Kidney (tissue), 14 donors: ENCODE data around the gene PTPRK. TPM values are rescaled to one million over a fixed set of nuclear protein-coding genes. Genes with fewer than 3 reads are reported as not detected.

Experiments used
- DNase-seq, 5 donors: peaks; one replicate each; pipeline ENCODE4 v3.0.0-alpha.2; 2013 to 2020
- FAIRE-seq: peaks from 2 replicates; lab custom pipeline; 2012; peaks lifted over from hg19 to GRCh38; lab: Jason Lieb, UNC
- H3K27ac ChIP-seq, 2 donors: one replicate each; pipeline ENCODE4 v1.7.0; 2013; ENCODE audit warnings: low read depth in 2 of 2, low read length in 2 of 2, inconsistent platforms in 1 of 2
- H3K27me3 ChIP-seq: one replicate; pipeline ENCODE4 v1.7.1; 2013; ENCODE audit warnings: low read length, inconsistent platforms; ENCODE audit not compliant: control insufficient read depth, insufficient read depth
- H3K36me3 ChIP-seq, 3 donors: one replicate each; pipeline versions ENCODE4 v1.7.0 to v1.7.1; 2013; ENCODE audit warnings: low read length in 3 of 3, control low read depth in 1 of 3, inconsistent platforms in 1 of 3; ENCODE audit not compliant: insufficient read depth in 3 of 3, control insufficient read depth in 2 of 3
- H3K4me1 ChIP-seq, 3 donors: one replicate each; pipeline versions ENCODE4 v1.7.0 to v1.7.1; 2013; ENCODE audit warnings: low read length in 3 of 3, inconsistent platforms in 1 of 3, low read depth in 1 of 3; ENCODE audit not compliant: control insufficient read depth in 2 of 3, insufficient read depth in 2 of 3
- H3K4me3 ChIP-seq, 3 donors: one replicate each; pipeline versions ENCODE4 v1.7.0 to v1.8.1; 2013; ENCODE audit warnings: low read length in 3 of 3, control low read depth in 1 of 3, inconsistent platforms in 1 of 3
- H3K9ac ChIP-seq, 3 donors: one replicate each; pipeline versions ENCODE4 v1.7.0 to v1.7.1; 2013; ENCODE audit warnings: low read length in 3 of 3, control low read depth in 1 of 3, inconsistent platforms in 1 of 3
- H3K9me3 ChIP-seq, 3 donors: one replicate each; pipeline versions ENCODE4 v1.7.0 to v1.7.1; 2013; ENCODE audit warnings: low read length in 3 of 3, control low read depth in 1 of 3, inconsistent platforms in 1 of 3; ENCODE audit not compliant: control insufficient read depth in 2 of 3, insufficient read depth in 1 of 3
- intact Hi-C: fragments of 100-400 bp; cut with DNase I; formaldehyde crosslinking; loops from one replicate; pipeline ENCODE4 v1.11.1; 2022
- polyA plus RNA-seq: library from polyadenylated mRNA; stranded (reverse); fragments of 350-450 nt; fragmentation: Illumina TruSeq; extraction: RNeasy Lipid Tissue Mini Kit (QIAGEN cat#74804); gene quantifications from one replicate; pipeline ENCODE4 v1.2.3, GENCODE V29; 2014; ENCODE audit warnings: low read depth, low replicate concordance; ENCODE audit not compliant: insufficient read depth
- total RNA-seq: library from RNA; stranded (reverse); fragmentation: NEBNext Ultra II Directional; extraction: Animal tissue kit (Norgen Biotek cat#: 25700); gene quantifications from one replicate; pipeline ENCODE4 v1.2.1, GENCODE V29; 2021
- TF ChIP-seq, protein P1 (sequence below): IDR thresholded peaks from 3 replicates; pipeline ENCODE4 v1.5.1; 2012; ENCODE audit warnings: mild to moderate bottlenecking, moderate library complexity, borderline replicate concordance; ENCODE audit not compliant: insufficient read depth; ENCODE audit errors: extremely low read depth
- donor health status: control.
- donor health status: control.
- donor health status: control.
- donor health status: control.
- donor health status: control.
- donor health status: DM: yes; HTN: yes; CAD: no.
- donor health status: Normal renal cell carcinoma (clear cell type).

Gene PTPRK
- total and polyA plus RNA-seq, 2 donors from 2014 or later: 9.2 to 72.8 TPM

DNA sequence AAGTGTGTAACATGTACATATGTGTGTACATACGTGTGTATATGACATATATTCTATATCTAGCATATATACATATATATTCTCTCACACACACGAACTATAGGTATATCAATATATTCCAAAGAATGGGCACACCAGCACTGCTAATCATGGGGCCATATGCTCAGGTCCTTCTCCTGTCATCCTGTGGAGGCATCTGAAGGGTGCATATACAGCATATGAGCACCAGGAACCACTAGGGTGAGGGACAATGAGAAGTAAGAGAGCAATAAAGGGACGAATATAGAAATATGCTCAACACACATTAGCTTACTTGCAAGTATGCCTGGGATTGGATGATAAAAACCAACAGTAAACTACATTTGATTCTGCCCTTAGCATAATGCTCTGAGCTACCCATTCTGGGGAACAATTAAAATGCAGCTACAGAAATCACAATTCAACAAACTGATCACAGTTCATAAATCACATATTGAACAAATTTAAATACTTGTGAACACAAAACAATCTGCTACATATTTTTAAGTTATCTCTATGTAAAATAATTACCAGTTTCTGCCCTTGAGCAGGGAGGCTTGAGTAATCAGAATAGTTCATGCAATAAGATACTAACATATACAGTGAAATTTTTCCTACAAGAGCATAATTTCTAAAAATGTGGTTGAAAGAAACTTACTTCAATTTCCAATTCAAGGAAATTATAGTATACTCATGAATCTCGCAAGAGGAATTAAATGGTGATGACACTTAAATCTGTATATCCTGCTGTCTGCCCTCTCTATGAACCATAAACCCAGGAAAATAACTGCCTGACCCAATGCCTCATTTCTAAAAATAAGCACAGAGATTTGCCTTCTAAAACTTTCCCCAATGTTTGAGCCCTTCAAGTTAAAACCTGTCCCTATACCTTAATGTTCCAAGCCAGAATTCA, 347.4 kb downstream of the PTPRK start:
- intact Hi-C loops: no loop called here
- TF ChIP-seq, protein P1, sequence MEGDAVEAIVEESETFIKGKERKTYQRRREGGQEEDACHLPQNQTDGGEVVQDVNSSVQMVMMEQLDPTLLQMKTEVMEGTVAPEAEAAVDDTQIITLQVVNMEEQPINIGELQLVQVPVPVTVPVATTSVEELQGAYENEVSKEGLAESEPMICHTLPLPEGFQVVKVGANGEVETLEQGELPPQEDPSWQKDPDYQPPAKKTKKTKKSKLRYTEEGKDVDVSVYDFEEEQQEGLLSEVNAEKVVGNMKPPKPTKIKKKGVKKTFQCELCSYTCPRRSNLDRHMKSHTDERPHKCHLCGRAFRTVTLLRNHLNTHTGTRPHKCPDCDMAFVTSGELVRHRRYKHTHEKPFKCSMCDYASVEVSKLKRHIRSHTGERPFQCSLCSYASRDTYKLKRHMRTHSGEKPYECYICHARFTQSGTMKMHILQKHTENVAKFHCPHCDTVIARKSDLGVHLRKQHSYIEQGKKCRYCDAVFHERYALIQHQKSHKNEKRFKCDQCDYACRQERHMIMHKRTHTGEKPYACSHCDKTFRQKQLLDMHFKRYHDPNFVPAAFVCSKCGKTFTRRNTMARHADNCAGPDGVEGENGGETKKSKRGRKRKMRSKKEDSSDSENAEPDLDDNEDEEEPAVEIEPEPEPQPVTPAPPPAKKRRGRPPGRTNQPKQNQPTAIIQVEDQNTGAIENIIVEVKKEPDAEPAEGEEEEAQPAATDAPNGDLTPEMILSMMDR: no peak
- FAIRE-seq (no peak), DNase-seq (no peak)
- H3K27ac ChIP-seq: no peak overlapping the region
- H3K4me3 ChIP-seq: no peak overlapping the region
- no peaks in the 10 kb centered on the region for H3K27me3 ChIP-seq
- no peaks in the 10 kb centered on the region for H3K36me3 ChIP-seq
- no peaks in the 10 kb centered on the region for H3K9me3 ChIP-seq
- H3K9ac ChIP-seq: no peak overlapping the region
- H3K4me1 ChIP-seq: no peaks in the 10 kb centered on the region

DNA sequence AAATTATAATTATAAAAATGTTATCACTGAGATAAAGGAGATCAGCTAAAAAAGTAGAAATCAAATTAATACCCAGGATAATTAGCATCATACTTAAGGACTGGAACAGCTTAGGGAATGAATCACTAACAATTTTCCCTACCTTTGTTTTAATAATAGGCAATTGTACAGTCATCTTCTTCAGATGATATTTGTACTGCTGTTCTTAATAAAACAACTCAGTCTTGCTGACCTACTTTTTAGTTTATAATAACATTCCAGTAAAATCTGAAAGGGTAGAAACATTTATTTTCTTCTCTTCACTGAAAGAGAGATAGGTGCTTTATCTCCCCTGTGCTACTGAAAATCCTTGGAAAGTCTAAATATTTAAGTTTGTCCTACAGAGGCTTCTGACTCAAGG, 348.3 kb downstream of the PTPRK start:
- intact Hi-C loops: no loop called here
- H3K9ac ChIP-seq: no peak overlapping the region
- no peaks in the 10 kb centered on the region for H3K9me3 ChIP-seq
- TF ChIP-seq, protein P1: no peak
- no peaks in the 10 kb centered on the region for H3K27me3 ChIP-seq
- no peak overlapping the region for H3K4me3 ChIP-seq
- no peak for DNase-seq
- H3K27ac ChIP-seq: no peak overlapping the region
- H3K36me3 ChIP-seq: no peaks in the 10 kb centered on the region
- H3K4me1 ChIP-seq: no peaks in the 10 kb centered on the region
- no peak for FAIRE-seq

DNA sequence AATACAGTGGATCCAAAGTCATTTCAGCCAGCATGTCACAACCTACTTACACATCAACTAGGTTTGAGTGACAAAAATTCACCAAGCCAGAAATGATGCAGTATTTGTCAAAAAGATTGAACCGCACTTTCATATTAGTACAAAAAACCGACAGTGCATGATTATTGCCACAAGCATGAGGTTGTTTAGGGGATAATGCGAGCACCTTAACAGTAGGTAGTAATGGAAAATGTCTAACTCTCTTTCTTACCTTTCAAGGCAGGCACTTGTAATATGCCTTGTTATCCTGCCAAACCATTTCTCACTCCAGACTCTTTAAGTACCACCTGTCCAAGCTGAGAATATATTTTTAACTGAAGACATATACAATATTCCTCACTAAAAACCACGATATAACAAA, 349.2 kb downstream of the PTPRK start:
- H3K27ac ChIP-seq: no peak overlapping the region
- FAIRE-seq (no peak), DNase-seq (no peak)
- H3K9ac ChIP-seq: no peak overlapping the region
- no peaks in the 10 kb centered on the region for H3K36me3 ChIP-seq
- no peak overlapping the region for H3K4me3 ChIP-seq
- no peaks in the 10 kb centered on the region for H3K4me1 ChIP-seq
- intact Hi-C loops: no loop called here
- H3K27me3 ChIP-seq: no peaks in the 10 kb centered on the region
- H3K9me3 ChIP-seq: no peaks in the 10 kb centered on the region
- TF ChIP-seq, protein P1: no peak
